GM19238 (cell line): ENCODE measurements around the gene DPY19L3.
"Not testable (repeated sequence)": the region's sequence is repeated elsewhere in the genome, so short reads cannot be mapped to it uniquely, and the experiment has no call there.

ENCODE experiments used
- DNase-seq: peaks from one replicate; pipeline ENCODE4 v3.0.0; 2011; ENCODE audit warnings: low spot score; ENCODE audit not compliant: insufficient read length

DPY19L3 gene, protein sequence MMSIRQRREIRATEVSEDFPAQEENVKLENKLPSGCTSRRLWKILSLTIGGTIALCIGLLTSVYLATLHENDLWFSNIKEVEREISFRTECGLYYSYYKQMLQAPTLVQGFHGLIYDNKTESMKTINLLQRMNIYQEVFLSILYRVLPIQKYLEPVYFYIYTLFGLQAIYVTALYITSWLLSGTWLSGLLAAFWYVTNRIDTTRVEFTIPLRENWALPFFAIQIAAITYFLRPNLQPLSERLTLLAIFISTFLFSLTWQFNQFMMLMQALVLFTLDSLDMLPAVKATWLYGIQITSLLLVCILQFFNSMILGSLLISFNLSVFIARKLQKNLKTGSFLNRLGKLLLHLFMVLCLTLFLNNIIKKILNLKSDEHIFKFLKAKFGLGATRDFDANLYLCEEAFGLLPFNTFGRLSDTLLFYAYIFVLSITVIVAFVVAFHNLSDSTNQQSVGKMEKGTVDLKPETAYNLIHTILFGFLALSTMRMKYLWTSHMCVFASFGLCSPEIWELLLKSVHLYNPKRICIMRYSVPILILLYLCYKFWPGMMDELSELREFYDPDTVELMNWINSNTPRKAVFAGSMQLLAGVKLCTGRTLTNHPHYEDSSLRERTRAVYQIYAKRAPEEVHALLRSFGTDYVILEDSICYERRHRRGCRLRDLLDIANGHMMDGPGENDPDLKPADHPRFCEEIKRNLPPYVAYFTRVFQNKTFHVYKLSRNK

GRCh38 chr19:32405431-32406160 lies at the start of gene DPY19L3:
Gene DPY19L3, plus strand, starts transcription at chr19:32405770. Its CDS starts 2,484 bp downstream, at chr19:32408254.
- DNase-seq: peak; percentile 92

DNA sequence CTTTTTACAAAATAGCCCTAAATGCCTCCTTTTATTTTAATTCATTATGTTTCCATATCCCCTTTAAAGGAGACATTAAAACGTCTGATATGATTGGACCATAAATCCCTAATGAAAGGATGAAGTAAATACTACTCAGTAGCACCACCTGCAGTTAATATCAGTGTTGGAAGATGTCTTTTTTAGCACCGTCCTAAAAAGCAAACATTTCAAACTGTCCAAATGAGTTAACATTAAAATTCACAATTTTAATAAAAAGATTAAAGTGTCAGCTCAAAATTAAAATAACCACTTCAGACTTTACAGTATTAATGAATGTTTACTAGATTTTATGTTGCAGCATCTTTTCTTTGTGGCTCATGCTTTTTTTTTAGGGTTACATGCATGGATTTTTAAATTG lies 47.9 kb upstream of the DPY19L3 start:
- DNase-seq: no peak

- DNase-seq: no peak
Measured at GRCh38 chr19:32358321-32358720, 47.2 kb upstream of the DPY19L3 start.

- no peak for DNase-seq
Measured at GRCh38 chr19:32359581-32359980, 46.0 kb upstream of the DPY19L3 start.

DNA sequence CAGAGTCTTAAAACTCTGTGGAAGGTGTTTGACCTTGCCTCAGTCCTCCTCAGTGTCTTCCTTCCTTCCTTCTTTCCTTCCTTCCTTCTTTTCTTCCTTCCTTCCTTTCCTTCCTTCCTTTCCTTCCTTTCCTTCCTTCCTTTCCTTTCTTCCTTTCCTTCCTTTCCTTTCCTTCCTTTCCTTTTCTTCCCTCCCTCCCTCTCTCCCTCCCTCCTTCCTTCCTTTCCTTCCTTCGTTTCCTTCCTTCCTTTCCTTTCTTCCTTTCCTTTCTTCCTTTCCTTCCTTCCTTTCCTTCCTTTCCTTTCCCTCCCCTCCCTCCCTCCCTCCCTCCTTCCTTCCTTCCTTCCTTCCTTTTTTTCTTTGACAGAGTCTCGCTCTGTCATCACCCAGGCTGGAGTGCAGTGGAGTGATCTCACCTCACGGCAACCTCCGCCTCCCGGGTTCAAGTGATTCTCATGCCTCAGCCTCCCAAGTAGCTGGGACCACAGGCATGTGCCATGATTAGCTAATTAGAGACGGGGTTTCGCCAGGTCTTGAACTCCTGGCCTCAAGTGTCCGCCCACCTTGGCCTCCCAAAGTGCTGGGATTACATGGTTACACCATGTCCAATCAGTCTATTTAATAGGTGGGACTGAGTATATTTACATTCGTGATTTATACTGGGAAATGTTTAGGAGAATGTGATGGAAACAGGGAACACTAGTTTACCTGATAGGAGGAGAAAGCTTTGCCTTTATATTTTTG lies 43.8 kb upstream of the DPY19L3 start:
- no peak for DNase-seq

- no peak for DNase-seq
Measured at GRCh38 chr19:32362318-32362691, 43.3 kb upstream of the DPY19L3 start.

DNA sequence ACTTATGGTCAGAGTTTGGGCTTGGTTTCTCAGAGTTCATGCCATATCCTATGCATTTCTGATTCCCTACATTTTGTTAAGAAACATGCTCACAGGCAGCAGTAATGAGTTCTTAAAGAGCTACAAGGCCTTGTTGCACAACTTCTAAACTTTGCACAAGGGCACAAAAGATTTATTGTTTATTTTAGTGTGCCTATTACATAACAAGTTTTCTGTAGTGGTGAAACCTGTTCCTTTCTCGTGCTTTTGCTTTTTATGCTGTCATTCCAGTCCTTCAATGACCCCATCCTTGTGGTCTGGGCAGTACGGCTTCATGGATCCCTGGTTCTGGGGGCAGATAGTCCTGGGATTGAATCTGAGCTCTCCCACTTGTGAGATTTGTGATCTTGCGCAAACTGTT lies 42.4 kb upstream of the DPY19L3 start:
- no peak for DNase-seq

- DNase-seq: no peak
Measured at GRCh38 chr19:32363632-32364031, 41.9 kb upstream of the DPY19L3 start.

DNA sequence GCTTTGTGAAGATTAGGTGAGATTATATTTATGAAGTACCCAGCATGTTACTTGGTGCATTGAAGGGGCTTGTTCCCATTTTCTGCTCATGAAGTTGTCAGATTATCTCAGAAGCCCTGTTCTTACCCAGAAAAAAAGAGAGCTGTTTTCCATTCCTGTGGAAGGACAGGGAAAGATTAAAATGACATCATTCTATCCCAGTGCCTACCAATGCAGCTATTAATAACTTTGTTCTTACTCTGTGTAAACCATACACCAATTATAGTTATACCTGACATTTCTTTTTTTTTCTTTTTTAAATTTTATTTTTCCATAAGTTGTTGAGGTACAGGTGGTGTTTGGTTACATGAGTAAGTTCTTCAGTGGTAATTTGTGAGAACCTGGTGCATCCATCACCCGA lies 41.5 kb upstream of the DPY19L3 start:
- DNase-seq: no peak

GRCh38 chr19:32367063-32367462 lies 38.5 kb upstream of the DPY19L3 start:
- no peak for DNase-seq

DNA sequence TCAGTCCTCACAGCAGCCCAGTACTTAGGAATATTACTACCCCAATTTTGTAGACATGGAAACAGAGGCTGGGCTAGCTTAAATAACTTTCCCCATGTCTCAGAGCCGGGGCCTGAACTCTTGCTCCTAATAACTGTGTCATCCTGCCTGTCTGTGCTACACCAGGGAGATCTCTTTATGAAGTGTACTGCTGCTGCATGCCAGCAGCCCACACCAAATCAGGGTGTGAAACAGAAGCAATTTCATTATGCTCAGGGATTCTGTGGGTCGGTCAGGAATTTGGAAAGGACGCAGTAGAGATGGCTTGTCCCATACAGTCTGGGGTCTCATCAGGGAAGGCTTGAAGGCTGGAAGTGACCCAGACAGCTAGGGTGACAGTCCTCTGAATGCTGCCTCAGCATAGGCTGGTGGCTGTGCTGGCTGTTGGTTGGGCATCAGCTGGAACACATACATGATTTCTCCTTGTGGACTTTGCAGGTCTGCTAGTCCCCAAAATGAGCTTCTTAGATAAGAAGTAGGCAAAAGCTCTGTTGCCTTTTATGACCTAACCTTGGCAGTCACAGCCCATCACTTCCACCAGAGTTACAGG lies 37.5 kb upstream of the DPY19L3 start:
- no peak for DNase-seq

DNA sequence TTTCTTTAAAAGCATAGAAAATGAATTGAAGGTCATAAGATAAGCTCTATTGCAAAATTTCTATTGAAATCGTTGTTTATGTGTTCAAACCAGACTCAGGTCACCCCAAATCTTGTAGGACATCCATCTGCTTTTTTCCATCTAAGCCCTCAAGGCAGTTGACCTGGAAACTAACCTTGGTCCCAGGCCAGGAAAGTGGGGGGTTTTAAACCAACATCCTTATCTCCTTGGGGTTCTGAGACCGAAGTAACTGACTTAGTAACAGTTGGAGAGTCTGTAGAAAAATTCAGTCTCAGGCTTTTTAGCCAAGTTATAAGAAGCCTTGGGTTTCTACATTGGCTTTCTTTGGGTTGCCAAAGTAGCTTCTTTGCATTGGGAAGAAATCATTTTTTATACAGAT lies 36.8 kb upstream of the DPY19L3 start:
- no peak for DNase-seq

DNA sequence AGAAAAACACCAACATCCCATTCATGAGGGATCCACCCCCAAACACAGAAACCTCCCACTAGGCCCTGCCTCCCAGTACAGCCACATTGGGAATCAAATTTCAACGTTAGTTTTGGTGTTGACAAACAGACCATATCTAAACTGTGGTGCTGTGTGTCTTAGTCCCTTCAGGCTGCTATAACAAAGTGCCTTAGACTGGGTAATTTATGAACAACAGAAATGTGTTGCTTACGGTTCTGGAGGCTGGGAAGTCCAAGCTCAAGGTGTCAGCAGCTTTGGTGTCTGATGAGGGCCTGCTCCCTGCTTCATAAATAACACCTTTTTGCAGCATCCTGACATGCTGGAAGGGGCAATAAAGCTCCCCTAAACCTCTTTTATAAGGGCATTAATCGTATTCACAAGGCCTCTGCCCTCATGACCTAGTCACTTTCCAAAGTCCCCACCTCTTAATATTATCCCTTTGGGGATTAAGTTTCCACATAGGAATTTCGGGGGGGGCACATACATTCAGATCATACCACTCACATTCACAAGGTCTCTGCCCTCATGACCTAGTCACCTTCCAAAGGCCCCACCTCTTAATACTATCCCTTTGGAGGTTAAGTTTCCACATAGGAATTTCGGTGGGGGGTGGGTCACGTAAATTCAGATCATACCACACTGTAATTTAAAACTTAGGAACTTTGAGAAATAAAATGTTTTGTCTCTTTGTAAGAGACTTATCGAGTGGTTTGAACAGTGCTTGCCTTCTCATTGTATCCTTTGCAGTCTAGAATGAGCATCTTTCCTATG lies 32.6 kb upstream of the DPY19L3 start:
- no peak for DNase-seq

DNA sequence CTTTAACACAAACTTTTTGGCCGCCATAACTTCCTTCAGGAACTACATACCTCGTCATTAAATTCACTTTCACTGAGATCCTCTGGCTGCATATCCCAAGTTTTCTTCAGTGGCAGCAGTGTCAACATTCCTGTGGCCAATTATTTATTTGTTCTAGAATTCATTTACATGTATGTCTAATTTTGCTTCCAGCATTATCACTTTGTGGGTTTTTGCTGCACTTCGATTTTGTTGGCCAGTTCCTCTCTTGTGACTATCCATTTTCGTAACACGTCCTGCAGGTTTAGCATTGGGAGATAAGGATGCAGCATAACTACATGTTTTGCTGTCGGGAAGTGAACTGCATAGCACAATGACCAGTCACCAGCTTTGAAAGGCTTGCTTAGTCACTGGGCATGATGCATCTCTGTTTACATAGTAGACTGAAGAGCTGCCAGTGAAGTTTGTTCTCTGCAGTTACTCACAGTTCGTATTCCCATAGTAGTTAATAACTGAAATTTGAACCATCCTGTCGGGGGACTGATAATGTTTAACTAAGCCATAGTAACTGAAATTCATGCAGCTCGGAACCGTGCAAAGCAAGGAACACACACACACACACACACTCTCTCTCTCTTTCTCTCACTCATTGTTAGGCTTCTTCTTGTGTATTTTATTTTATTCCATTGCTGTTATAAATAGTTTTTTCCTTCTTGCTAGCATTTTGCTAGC lies 31.8 kb upstream of the DPY19L3 start:
- no peak for DNase-seq

- not testable (repeated sequence) for DNase-seq
Measured at GRCh38 chr19:32374362-32374761, 31.2 kb upstream of the DPY19L3 start.

GRCh38 chr19:32377088-32377487 lies 28.5 kb upstream of the DPY19L3 start:
- not testable (repeated sequence) for DNase-seq

- no peak for DNase-seq
Measured at GRCh38 chr19:32380269-32380668, 25.3 kb upstream of the DPY19L3 start.

DNA sequence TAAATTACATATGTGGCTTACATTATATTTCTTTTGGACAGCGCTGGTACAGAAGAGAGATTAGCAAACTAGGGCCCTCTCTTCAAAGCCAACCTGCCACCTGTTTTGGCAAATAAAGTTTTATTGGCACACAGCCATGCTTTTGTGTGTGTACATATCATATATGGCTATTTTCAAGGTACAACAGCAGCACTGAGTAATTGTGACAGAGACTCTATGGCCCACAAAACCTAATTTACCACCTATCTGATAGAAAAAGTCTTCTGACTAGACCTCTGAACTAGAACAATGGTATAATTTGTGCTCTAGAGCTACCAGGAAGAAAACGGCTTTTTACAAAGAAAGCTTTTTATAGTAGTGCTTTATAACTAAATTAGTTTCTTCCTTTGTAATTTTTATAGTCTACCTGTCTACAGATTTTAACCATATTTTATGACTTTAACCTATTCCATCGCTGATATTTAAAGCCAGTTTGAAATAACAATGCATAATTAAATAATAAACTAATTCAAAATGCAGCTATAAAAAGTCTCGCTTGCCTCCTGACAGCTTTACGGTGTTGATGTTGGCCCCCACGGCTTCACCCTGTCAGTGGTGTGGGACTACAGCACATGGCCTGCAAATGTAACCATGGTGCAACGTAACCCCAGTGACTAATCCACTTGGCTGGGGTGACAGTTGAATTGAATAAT lies 17.7 kb upstream of the DPY19L3 start:
- DNase-seq: no peak

DNA sequence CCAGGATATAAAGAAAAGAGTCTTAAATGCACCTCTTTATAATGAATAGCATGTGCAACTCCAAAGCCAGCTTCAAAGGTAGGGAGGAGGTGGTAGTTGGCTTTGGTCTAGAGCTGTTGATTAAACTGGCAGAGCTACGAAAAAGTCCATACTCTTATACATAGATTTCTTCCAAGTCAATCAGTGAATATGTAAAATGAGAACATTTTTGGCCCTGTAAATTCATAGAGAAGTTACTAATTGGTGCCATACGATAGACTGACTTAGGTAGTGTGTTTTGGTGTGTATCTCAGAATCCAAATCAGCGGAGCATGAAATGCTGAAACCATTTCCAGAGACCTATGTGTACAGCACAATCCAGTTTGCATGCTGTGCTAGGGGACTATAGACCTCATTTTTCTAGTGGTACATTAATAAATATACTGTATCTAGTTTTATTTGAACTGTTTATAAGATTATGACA lies 17.1 kb upstream of the DPY19L3 start:
- no peak for DNase-seq
